Stimulated activated CD4-positive, alpha-beta T cell treated with anti-CD3 and anti-CD28 coated beads, Interleukin-15, amount 100 ng/mL, for 48 hours (primary cell): ENCODE results near the gene ARID1A.
"Not testable (repeated sequence)": the region's sequence is repeated elsewhere in the genome, so short reads cannot be mapped to it uniquely, and the experiment has no call there.

Experiments
- DNase-seq, 2 donors: peaks; one replicate each; pipeline ENCODE4 v3.0.0-alpha.2; 2020; ENCODE audit warnings: low read depth in 2 of 2

ARID1A gene

GRCh38 chr1:26787706-26788514 lies 92.1 kb downstream of the ARID1A start, which contains the start of gene PIGV:
Gene PIGV (plus strand): TSS chr1:26787950. CDS start chr1:26790816, 2,866 bp downstream.
- peak; percentile 72 to 83 for DNase-seq

GRCh38 chr1:26788515-26788785 lies 92.6 kb downstream of the ARID1A start:
- DNase-seq: no peak

GRCh38 chr1:26788836-26789611 lies 93.2 kb downstream of the ARID1A start:
- peak; percentile 86 to 88 for DNase-seq

- DNase-seq: no peak
Measured at GRCh38 chr1:26789612-26789865, 93.7 kb downstream of the ARID1A start.

- no peak for DNase-seq
Measured at GRCh38 chr1:26789931-26790330, 94.1 kb downstream of the ARID1A start.

- DNase-seq: no peak
Measured at GRCh38 chr1:26790551-26790953, 94.7 kb downstream of the ARID1A start.

- no peak for DNase-seq
Measured at GRCh38 chr1:26791148-26791547, 95.3 kb downstream of the ARID1A start.

- no peak for DNase-seq
Measured at GRCh38 chr1:26791626-26792025, 95.8 kb downstream of the ARID1A start.

- no peak for DNase-seq
Measured at GRCh38 chr1:26792924-26793323, 97.1 kb downstream of the ARID1A start.

- DNase-seq: no peak
Measured at GRCh38 chr1:26794391-26794790, 98.6 kb downstream of the ARID1A start.

- no peak for DNase-seq
Measured at GRCh38 chr1:26797627-26798026, 101.8 kb downstream of the ARID1A start.

GRCh38 chr1:26799479-26800142 lies 103.8 kb downstream of the ARID1A start:
- DNase-seq: no peak

- DNase-seq: not testable (repeated sequence)
Measured at GRCh38 chr1:26803932-26804331, 108.1 kb downstream of the ARID1A start.

GRCh38 chr1:26810105-26810504 lies 114.3 kb downstream of the ARID1A start:
- DNase-seq: peak; percentile 61 to 74

GRCh38 chr1:26811057-26811456 lies 115.2 kb downstream of the ARID1A start:
- DNase-seq: no peak

GRCh38 chr1:26811708-26812107 lies 115.9 kb downstream of the ARID1A start:
- no peak for DNase-seq

GRCh38 chr1:26814377-26814776 lies 118.6 kb downstream of the ARID1A start:
- DNase-seq: no peak

GRCh38 chr1:26814893-26815292 lies 119.1 kb downstream of the ARID1A start:
- DNase-seq: no peak

- DNase-seq: no peak
Measured at GRCh38 chr1:26820784-26821269, 125.0 kb downstream of the ARID1A start.

GRCh38 chr1:26822737-26823395 lies 127.1 kb downstream of the ARID1A start:
- DNase-seq: no peak

- no peak for DNase-seq
Measured at GRCh38 chr1:26824731-26825130, 128.9 kb downstream of the ARID1A start.
